Tibial artery (tissue), 4 donors: ENCODE results near the gene CSPG4.
"Not testable (repeated sequence)": the region's sequence is repeated elsewhere in the genome, so short reads cannot be mapped to it uniquely, and the experiment has no call there.

Experiments used
- DNase-seq, 2 donors: peaks; one replicate each; pipeline ENCODE4 v3.0.0-alpha.2; 2019
- H3K27ac ChIP-seq, 2 donors: fragments of 200-600 bp; sonication (generic) in 1 of 2; 1 replicate in 1 of 2; 2 replicates in 1 of 2; pipeline ENCODE4 v1.5.1; 2018 to 2019; ENCODE audit warnings: mild to moderate bottlenecking in 1 of 2
- H3K27me3 ChIP-seq, 2 donors: fragments of 200-600 bp; sonication (generic) in 1 of 2; one replicate each; pipeline versions ENCODE4 v1.5.1 to v1.6.0; 2016 to 2019
- H3K36me3 ChIP-seq, 3 donors: fragments of 200-600 bp; sonication (generic) in 2 of 3; one replicate each; pipeline ENCODE4 v1.5.1; 2016 to 2019; ENCODE audit warnings: mild to moderate bottlenecking in 2 of 3
- H3K4me1 ChIP-seq, 4 donors: fragments of 200-600 bp; sonication (generic) in 2 of 4; 1 replicate in 3 of 4; 2 replicates in 1 of 4; pipeline ENCODE4 v1.5.1; 2016 to 2019
- H3K4me3 ChIP-seq, 2 donors: fragments of 200-600 bp; sonication (generic) in 1 of 2; 1 replicate in 1 of 2; 2 replicates in 1 of 2; pipeline ENCODE4 v1.5.1; 2018 to 2019; ENCODE audit warnings: mild to moderate bottlenecking in 2 of 2
- H3K9me3 ChIP-seq, 3 donors: fragments of 200-600 bp; sonication (generic) in 1 of 3; one replicate each; pipeline ENCODE4 v1.5.1; 2016 to 2019
- CTCF ChIP-seq, 2 experiments: fragments of 200-600 bp in 1 of 2; fragments of 450-650 bp in 1 of 2; IDR thresholded peaks; one replicate each; pipeline ENCODE4 v1.5.1; 2017 to 2019; ENCODE audit warnings: antibody characterized with exemption in 2 of 2, mild to moderate bottlenecking in 1 of 2, moderate library complexity in 1 of 2
- intact Hi-C: fragments of 100-400 bp; cut with DNase I; formaldehyde crosslinking; loops from one replicate; pipeline ENCODE4 v1.15.0; 2023; ENCODE audit warnings: low total_unique reads

The CSPG4 gene

GRCh38 chr15:75733761-75734651 lies 21.4 kb upstream of the CSPG4 start:
- DNase-seq, result peak in 1 of 2 donors; percentile 63
- no peak for TF ChIP-seq CTCF (IDR thresholded peaks at IDR 0.05)
- H3K4me3 ChIP-seq, result no peak overlapping the region
- H3K27ac ChIP-seq, result peak overlapping the region in 1 of 2 donors; percentile 1
- H3K9me3 ChIP-seq, result no peaks in the 10 kb centered on the region
- peaks cover 6 to 25% (median 19%) of the 10 kb centered on the region in 4 donors for H3K4me1 ChIP-seq
- no peaks in the 10 kb centered on the region for H3K36me3 ChIP-seq
- intact Hi-C loops, result loop anchor here (2.0 kb wide), 1 partner anchor 49 kb away; no protein-coding TSS in a partner anchor
- H3K27me3 ChIP-seq, result no peaks in the 10 kb centered on the region

GRCh38 chr15:75732809-75733451 lies 20.3 kb upstream of the CSPG4 start:
- peak; percentile 66 to 85 for DNase-seq
- Histone ChIP-seq H3K4me1 (peaks cover 6 to 18% (median 15%) of the 10 kb centered on the region in 4 donors), H3K4me3 (no peak overlapping the region), H3K36me3 (no peaks in the 10 kb centered on the region), H3K9me3 (no peaks in the 10 kb centered on the region), H3K27me3 (no peaks in the 10 kb centered on the region), H3K27ac (peak overlapping the region in 1 of 2 donors; percentile 4)
- peak; percentile 95 for TF ChIP-seq CTCF (IDR thresholded peaks at IDR 0.05)
- intact Hi-C loops, result loop anchor here (2.0 kb wide), 1 partner anchor 48 kb away; no protein-coding TSS in a partner anchor

- H3K4me3 ChIP-seq, result no peak overlapping the region
- peak; percentile 18 to 69 for DNase-seq
- TF ChIP-seq CTCF (IDR thresholded peaks at IDR 0.05), result no peak
- H3K4me1 ChIP-seq, result peaks cover 6 to 11% (median 9%) of the 10 kb centered on the region in 4 donors
- H3K27me3 ChIP-seq, result no peaks in the 10 kb centered on the region
- intact Hi-C loops, result loop anchor here (2.0 kb wide), 1 partner anchor 47 kb away; no protein-coding TSS in a partner anchor
- H3K36me3 ChIP-seq, result no peaks in the 10 kb centered on the region
- no peak overlapping the region for H3K27ac ChIP-seq
- no peaks in the 10 kb centered on the region for H3K9me3 ChIP-seq
Observed at GRCh38 chr15:75732177-75732808, 19.6 kb upstream of the CSPG4 start.

- no peak overlapping the region for H3K4me3 ChIP-seq
- no peaks in the 10 kb centered on the region for H3K36me3 ChIP-seq
- intact Hi-C loops, result loop anchor here (2.0 kb wide), 1 partner anchor 47 kb away; no protein-coding TSS in a partner anchor
- peaks cover 6 to 8% (median 7%) of the 10 kb centered on the region in 4 donors for H3K4me1 ChIP-seq
- H3K27me3 ChIP-seq, result no peaks in the 10 kb centered on the region
- no peak for TF ChIP-seq CTCF (IDR thresholded peaks at IDR 0.05)
- H3K27ac ChIP-seq, result no peak overlapping the region
- H3K9me3 ChIP-seq, result no peaks in the 10 kb centered on the region
- DNase-seq, result peak; percentile 31 to 67
Observed at GRCh38 chr15:75731248-75732151, 18.9 kb upstream of the CSPG4 start.

- H3K27me3 ChIP-seq, H3K27ac ChIP-seq, H3K4me3 ChIP-seq, H3K36me3 ChIP-seq, H3K4me1 ChIP-seq, intact Hi-C loops, H3K9me3 ChIP-seq: not testable (repeated sequence)
- DNase-seq, result peak; percentile 17 to 54
Observed at GRCh38 chr15:75730376-75731247, 18.0 kb upstream of the CSPG4 start.
